NCI-H2029 treated with DMSO at 0.1 percent for 48 hours (cell line): ENCODE results near the gene GALNT7.
A peak's percentile ranks its signal among the peaks of the same experiment; 100 is the strongest.

Experiments
- DNase-seq: peaks from one replicate; lab custom pipeline; 2025; lab: John Stamatoyannopoulos, UW

Gene GALNT7

DNA sequence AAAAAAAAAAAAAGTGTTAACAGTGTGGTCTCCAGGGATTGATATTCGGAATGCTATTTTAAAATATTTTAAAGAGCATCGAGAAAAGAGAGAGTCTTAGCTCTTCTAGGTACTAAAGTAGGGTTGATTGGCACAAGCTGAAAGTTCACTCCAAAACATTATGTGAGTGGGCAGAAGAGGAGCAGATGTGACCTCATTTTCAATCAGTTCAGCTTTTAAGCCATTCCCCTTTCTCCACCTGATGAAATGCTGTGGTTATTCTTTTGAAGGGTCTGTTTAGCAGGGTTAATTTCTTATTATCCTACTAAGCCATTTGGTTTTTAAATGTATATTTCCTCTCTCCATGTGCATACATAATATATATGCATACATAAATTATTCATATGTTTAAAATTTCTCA, 69.2 kb downstream of the GALNT7 start:
- no peak for DNase-seq

DNA sequence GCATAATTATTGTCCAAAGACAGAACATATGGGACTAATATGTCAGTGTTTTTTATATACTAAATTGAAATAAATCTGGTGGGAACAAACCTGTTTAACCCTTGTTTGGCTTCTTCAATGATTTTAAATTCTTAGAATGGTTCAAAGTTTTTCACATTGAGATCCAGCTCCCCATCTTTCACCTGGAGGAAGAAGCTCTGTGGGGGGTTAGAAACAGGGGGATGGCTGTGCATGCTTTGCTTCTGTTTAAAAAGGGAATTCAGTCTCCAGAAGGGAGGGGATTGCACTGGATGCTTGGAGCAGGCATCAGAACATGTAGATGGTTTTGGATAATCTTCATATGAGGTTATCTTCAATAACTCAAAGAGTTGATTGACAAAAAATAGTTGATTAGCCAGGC, 72.1 kb downstream of the GALNT7 start:
- DNase-seq, result no peak

DNA sequence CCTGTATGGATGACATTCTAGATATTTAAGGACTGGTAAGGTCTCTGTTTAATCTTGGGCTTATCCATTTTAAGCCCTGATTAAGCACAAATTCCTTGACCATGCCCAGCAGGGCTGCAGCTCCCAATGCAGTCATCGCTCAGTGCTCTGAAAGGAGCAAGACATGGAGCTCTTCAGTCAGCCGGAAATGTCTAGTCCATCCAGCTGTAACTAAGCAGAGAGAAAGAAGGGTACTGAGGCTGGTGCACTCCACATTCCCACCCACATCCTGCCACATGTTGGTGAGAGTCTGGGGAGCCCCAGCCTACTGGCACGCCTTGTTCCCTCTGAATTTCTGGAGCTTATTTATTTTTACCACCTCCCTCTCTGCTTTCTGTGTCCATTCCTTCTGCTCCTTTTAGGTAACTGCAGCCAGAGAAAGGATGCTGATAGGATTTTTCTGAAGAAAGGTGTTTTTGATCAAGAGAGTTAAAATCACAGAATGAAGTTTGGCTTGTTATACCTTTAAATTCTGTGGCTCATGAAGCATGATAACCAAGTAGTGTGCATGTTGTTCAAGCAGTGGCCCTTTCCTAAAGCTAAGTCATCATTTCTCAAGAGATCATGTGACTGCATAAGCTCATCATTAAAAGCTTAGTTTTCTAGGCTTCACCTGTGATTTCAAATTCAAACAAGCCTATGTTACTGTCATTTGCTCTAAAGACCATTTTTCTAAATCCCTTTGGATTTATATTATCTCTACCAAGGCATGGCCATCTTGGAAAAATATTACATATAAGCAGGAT, 74.0 kb downstream of the GALNT7 start:
- no peak for DNase-seq

DNA sequence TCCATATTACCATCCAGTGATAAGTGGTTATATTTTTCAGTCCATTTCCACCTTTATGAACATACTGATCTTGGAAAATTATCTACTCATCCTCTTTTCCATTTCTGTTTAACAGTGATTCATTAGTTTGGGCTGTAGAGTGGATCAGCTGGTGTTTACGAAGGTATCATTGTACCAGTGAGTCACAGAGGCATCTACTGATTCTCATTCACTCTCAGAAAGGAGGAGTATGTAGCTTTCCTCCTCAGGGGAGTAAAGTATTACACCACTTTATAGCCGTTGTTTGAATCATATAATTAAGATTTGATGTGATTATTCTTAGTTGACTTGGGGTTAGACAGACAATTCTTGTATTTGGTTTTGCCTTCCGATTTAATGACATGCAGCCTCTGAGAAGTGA, 74.7 kb downstream of the GALNT7 start:
- no peak for DNase-seq

DNA sequence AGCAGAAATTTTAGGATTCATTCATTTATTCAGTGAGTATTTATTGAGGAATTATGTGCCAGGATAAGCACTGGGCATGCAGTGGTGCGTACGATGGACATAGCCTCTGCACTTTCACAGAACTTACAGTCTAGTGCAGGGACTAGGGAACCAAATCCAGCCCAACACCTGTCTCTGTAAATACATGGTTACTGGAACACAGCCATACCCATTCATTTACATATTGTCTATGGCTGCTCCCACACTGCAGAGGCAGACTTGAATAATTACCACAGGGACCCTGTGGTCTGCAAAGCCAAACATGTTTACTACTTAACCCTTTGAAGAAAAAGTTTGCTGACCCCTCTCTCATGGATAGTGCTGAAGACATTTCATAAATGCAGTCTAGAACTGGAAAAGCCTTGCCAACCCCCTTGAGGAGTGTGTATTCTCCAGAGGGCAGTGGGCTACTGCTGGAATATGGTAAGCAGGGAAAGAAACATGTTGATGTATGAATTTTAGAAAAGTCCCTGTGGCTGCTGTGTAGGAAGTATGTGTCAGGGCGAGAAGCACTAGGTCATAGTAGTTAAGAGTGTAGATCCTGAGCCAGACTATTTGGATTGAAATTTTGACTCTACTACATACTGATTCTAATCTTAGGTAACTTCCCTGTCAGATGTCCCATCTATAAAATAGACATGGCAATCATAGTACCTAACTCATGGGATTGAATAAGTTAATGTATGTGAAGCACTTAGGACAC, 75.5 kb downstream of the GALNT7 start:
- DNase-seq, result peak; percentile 50

DNA sequence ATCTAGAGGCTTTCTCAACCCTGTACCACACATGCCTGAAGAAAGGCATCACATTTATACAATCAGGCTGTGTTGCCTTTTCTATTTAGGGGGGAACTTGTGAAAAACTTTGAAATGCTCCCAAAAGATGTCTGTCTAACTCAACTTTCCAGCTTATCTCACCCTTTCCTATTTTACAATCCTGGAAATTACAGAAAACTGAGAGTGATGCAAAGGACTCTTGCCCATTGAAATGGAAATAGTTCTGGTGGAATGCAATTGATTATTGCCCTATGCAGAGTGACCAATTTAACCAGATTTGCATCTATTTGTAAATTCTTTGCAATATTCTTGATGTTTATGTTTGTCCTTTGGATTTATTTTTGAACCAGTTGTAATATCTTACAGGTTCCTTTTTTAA, 77.3 kb downstream of the GALNT7 start:
- DNase-seq, result no peak

DNA sequence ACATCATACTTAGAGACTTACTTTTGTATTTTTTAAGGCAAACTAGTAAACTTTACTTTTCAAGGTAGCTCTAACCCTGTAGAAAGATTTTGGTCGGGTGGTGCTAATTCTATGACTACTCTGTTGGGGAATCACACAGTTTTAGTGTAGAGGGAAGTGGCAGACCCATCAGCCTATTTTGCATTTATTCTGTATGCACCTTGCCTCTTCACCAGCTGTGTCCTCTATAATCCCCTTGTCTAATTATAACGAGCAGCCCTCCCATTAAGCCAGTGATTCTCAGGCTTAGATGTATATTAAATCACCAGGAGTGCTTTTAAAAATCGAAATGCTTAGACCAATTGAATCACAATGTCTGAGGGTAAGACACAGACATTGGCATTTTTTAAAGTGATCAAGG, 78.1 kb downstream of the GALNT7 start:
- DNase-seq, result no peak

DNA sequence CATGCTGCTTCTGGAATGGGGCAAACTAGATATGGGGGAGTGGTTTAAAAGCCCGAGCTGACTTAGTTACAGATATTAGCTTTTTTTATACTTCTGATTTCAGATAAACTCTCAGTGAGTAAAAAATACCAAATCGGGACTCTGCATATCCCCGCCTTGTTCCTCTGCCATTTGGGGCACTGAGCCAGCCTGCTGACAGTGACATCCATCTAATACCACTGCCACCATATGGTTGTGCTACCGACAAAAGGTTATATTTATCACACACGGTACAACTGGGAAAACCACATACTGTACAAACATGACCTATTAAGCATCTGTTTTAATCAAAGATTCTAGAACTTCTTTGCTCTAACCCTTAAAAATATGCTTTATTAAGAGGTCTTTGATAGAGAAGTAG, 78.7 kb downstream of the GALNT7 start:
- DNase-seq, result no peak

DNA sequence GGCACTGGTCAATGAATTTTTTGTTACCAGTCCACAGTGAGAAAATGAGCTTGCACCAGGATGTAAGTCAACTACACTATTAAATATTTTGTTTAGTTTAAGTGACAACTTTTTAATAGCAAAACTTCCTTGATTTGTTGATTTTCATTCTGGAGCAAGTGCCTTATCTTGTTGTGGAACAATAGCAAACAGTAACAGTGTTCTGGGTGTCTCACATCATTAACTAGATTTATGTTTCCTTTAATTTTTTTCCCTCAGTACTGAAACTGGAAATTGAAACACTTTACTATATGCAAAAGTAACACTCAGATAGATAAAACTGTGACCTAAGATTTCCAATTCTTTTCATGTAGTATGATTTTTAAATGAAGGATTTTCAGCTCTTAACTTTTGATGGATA, 80.1 kb downstream of the GALNT7 start:
- no peak for DNase-seq

DNA sequence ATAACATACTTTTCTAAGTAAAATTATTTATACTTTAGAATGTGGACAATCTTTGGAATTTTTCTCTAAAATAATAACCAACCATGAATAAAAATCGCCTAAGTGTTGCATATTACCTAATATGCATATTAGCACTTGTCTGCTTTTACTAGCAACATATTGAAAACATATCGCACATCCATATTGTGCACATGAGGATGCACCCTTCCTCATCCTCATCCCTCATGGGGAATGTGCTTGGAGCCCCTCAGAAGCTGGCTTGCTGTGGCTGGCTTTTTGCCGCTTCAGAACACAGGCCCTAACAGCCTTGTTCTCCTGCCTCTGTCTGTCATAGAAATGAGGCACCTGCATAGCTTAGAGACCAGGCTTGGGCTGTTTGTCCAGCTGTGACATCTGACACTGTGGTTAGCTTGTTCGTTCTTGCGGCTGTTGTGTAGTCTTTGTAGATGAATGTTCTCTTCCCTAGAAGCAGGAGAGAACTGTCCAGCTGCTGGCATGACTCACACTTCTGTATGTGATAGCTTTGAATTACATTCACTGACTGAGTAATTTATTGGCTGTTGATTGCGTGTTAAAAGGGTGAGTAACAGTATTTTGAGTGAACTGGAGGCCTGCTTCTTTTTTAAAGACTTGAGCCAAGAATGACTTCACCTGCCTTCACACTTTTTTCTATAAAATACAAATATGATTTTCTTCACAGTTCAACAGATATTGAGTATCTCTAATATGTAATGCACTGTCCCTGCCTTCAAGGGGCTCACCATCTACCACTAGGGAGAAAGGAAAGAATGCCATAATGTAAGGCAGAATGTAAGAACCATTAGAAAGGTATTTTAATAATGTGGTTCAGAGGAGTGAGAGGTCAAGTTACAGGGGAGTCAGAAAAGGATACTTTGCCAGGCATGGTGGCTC, 83.7 kb downstream of the GALNT7 start:
- peak; percentile 91 for DNase-seq

DNA sequence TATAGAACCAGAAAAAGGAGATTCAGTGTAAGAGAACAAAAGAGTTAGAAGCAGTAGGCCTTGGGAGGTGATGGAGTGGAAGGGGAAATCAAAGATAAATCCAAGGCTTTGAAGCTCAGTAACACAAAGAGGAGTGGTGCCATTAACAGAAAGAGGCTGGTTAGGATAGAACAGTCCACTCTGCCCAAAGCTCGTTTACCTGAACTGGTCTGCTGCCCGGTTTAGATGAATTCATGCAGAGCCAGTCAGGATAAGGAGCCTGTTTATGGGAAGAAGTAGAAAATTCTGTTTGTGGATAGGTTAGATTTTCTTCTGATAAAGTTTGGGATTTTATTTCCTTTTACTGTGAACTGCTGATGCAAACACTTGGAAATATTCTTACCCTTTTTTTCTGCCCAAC, 85.0 kb downstream of the GALNT7 start:
- DNase-seq, result no peak

DNA sequence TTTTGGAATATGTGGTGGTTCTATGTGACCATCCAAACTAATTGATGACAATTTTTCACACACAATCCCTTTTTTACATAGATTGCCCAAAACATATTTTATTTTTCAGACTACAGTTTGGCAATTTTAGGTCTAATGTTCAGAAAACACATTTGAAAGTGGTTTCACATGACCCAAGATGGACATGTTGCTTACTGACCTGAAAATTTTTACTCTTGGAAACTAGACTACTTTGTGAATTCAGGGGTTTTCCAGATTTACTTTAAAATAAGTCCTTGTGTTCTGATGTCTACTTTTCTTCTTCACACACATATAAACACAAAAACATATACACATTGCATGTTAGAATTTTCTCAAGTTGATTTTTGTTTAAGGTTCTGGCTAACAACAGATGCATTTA, 86.0 kb downstream of the GALNT7 start:
- DNase-seq, result no peak

DNA sequence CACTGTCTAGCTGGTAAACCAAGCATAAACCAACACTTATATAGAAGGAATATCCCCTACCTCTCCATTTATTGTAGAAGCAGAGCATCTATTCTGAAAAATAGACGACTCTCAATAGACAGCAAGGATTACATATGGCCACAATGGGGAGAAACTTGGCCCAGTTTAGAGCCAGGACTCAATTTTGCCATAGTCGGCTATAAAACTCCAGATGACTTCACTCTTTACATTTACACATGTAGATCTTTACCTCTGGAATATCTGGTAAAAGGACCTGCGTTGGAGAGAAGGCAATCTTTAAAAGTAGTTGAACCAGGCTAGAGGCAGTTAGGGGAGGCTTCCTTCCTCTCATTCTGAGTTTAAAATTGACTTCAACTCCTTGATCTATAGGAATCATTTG, 88.2 kb downstream of the GALNT7 start:
- DNase-seq, result no peak

DNA sequence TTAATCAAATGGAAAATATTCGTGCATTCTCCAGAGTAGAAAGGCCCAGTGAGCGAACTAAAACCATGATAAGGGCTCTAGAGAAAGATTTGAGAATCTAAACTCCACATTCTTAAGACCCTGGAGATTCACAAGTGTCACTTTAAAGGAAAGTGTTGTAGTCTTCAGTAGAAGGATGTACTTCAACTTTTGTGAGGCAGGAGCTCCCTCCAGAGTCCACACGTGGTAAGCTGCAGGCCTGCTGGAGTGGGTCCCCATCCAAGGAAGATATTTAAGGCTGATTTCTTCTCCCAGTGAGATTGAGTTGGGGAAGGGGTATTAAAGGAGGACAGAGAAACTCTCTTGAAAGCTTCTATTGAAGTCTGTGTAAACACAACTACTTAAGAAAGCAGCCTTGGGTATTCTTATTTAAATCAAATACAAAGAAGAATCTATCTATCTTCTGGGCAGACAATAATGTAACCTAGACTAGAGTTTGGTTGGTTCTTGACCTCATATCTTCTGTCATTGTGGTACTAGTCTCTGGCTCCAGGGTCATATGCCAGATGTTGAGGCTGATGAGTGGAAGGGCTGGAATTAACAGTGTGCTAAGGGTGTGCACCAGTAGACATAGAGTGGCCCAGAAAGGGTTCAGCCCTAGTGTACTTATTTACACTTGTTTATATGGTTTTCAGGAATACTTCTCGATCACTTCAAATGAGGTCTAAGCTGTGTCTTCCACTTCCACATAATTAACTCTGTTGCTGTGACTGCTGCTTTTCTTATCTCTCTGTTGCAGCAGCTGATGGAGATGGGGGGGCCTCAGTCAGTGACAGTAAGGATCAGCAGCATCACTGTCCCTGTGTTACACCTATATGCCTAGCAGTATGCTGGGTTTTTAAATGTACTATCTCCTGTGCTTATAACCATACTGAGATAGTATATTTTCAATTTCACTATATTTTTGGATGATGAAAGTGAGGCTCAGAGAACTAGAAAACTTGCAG, 89.4 kb downstream of the GALNT7 start:
- DNase-seq, result peak; percentile 47

DNA sequence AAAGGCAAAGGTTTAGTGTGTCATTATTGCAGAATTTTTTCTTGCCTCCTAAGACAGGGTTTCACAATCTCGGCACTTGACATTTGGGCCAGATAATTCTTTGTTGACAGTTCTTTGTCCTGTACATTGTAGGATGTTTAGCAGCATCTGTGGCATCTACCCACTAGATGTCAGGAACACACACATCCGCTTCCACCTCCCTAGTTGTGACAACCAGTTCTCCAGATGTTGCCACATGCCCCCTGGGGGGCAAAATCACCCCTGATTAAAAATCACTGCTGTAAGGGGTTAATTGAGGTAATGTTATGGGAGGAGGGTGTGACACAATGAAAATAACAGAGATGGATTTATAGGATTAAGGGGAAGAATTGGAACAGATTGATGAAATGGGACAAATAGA, 90.3 kb downstream of the GALNT7 start:
- no peak for DNase-seq

DNA sequence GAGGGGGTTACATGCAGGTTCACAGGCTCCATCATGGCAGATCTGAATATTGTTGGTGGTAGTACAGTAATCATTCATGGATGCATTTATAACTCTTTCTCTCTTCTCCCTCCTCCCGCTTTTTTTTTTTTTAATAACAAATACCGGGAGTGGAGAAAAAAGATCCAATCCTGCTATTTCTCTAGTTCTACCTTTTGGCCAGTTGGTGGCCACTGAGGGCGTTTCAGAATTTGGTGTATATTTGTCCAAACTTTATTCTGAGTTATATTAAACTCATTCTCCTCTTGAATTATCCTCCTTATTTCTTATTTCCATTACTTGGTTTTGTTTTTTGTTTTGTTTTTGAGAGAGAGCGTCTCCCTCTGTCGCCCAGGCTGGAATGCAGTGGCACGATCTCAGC, 90.7 kb downstream of the GALNT7 start:
- DNase-seq, result no peak

DNA sequence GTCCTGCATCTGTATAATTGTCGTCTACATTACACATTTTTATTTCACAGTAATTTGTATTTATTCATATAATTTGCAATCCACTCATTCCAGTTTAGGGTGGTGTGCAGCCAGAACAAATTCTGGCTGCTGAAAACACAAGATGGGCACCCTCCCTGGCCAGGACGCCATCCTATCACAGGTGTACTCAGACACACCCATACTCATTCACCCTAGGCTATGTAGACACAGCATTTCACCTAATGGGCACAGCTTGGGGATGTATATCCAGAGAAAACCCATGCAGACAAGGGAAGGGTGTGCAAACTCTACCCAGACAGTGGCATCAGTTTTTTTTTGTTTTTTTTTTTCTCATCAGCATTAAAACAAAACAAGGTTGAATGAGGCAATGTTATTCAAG, 92.4 kb downstream of the GALNT7 start:
- no peak for DNase-seq

DNA sequence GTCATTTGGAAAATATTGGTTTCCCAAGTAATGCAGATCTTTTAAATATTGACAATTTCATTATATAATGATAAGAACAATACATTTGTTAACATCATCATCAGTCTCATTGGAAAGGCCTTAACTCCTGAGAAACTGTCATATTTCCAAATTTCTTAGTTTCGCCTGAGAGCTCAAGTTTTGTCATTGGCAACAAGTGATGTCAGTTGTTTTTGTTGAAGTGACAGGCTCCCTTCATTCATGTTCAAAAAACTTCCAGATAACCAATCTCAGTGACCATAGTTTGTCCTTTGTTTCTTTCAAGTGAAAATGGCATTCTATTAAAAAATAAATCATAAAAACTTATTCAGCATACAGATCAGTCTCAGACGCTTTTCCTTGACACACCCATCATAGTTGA, 93.8 kb downstream of the GALNT7 start:
- DNase-seq, result no peak

DNA sequence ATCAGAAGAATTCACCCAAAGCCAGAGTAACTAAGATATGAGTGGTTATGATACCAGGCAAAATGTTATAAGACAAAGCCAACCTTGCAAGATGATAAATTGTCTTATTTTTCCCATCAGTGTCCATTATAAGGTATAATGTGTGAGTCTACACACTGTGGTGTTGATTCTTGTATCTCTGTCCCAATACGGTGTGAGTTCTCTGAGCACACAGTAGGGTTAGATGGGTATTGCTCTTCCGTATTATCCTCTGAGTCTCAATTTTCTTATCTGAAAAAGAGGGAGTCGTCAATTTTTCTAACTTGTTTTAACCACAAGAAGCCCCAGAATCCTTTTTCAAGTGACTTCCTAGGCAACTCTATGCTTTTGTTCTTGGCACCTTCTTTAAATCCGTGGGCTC, 95.6 kb downstream of the GALNT7 start:
- DNase-seq, result no peak

DNA sequence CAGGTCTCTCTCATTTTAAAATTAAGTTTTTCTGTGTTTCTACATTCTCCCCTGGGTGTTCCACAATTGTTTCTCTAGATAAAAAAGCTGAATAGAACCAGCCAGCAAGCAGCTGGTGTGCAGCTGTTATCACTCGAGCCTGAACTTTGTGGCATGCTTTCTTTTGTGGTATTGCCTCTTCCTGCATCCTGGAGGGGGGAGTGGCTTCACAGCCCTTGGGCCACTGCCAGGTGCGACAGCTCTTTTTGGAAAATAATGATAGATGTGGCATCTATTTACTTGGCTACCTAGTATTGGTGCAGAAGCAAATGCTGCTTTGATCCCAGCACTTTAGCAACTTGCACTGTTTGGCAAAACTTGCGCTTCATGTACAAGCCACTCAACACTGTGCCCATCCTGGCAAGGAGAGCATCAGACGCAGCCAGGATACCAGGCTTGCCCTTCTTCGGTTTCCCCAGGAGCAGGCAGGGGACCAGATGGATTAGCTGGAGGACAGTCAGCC, 96.1 kb downstream of the GALNT7 start:
- peak; percentile 18 for DNase-seq

DNA sequence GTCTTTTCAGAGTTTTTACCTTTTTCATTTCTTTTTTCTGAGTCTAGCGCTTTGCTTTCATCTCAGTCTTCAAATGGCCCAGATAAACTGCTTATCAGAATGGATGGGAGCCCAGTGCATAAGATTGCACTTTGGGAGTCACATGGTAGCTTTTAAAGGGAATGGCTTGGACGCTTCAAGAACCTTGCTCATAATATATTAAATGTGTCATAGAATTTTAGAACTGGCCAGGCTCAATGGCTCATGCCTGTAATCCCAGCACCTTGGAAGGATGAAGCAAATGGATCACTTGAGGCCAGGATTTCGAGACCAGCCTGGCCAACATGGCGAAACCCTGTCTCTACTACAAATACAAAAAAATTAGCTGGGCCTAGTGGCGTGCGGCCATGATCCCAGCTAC, 97.1 kb downstream of the GALNT7 start:
- DNase-seq, result no peak
